GM18873 (cell line): ENCODE results near the gene FXYD6.
"Not testable (repeated sequence)": the region's sequence is repeated elsewhere in the genome, so short reads cannot be mapped to it uniquely, and the experiment has no call there.

Source experiments
- ATAC-seq: cut with Tn5 transposase; IDR thresholded peaks from one replicate; pipeline ENCODE4 v1.9.1; 2021; ENCODE audit warnings: mild to moderate bottlenecking, moderate library complexity, moderate number of reproducible peaks; ENCODE audit not compliant: unreplicated experiment, low FRiP score

The FXYD6 gene

DNA sequence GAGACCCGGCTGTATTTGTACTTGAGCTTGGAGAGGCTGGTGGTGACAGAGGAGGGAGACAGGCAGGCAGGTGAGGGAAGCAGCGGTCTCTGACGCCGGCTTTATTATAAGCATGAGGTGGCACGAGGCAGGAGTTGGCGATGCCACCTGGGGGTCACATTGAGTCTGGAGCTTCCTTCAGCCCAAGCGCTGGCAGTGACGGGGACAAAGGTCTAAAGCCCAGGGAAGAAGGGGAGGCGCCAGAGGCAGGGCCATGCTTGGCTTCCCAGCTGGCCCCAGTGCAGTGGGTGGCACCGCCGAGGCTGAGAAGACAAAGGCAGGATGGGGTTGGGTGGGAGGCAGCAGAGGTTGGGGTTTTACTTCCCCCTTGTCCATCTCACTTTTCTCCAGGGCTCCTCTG lies 56.4 kb downstream of the FXYD6 start:
- ATAC-seq: no peak

DNA sequence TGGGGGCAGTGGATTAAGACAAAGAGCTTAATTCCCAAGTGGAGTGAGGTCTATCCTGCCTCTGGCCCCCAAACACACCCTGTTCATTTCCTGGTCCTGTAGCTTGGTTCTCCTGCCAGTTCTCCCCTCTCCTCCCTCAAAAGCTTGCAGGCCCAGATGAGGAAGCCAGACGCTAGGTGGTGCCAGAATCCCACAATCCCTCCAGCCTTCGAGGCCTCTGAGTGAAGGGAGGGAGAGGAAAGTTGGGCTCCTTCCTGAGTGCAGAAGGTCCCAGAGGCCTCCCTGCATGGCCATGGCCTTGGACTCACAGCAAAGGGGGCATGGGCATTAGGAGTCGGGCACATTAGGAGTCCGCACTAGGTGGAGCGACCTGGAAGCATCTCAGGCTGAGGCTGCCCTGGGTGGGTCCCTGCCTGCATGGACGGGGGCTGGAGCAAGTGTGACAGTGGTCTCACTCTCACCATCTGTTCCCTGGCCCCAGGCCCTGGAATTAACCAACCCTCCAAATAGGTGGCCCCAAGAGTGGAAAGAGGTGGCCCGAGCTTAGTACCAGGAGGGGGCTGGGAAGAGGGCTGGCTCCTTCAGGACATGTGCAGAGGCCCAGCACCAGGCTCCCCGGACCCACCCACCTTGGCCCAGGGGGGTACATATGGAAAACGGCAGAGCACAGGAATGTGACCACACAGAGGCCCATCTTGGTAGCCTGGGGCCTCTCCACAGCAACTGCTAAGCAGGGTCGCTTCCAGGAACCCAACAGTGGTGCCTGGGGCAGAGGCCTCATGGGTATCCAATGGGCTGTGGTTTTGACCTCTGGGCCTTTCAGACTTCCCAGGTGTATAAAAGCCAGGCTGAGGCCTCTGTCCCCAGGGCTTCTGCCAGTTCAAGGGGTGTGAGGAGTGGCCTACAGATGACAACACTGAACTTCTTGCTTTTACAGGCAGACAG lies 57.1 kb downstream of the FXYD6 start:
- no peak for ATAC-seq

DNA sequence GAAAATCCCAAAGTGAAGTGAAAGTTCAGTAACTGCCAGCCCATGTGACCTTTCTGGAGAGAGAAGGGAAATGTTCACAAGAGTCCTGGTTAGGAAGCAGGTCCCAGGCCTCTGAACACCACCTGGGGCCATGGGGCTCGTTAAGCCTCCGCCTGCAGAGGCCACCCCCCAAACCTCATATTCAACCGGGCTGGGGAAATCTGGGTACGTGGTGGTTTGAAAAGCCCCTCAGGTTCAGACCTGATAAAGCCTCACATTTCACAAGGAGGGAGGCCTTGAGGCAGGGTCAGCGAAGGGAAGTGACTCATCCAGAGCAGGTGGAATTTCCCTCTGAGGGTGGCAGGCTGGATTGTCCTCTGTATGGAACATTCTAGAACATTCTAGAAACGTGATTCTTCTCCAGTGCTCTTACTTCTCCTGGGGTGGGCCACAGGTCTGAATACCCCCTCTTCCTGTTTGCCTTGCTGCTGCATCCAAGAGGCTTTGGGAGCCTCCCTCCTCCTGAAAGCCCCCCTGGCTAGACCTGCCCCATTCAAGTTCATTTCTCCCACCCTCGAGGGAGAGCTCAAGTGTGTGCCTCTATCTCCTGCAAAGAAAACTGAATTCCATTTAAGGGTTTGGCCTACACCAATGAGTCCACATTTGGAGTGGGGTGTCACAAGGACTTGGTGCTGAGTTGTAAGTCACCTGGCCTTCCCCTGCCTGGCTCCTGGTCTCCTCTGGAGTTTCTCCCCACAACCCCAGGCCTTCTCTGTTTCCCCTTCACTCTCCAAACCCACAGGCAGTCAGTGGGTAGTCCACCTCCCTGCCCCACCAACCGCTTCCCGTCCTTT lies 58.2 kb downstream of the FXYD6 start:
- ATAC-seq: peak; percentile 14

DNA sequence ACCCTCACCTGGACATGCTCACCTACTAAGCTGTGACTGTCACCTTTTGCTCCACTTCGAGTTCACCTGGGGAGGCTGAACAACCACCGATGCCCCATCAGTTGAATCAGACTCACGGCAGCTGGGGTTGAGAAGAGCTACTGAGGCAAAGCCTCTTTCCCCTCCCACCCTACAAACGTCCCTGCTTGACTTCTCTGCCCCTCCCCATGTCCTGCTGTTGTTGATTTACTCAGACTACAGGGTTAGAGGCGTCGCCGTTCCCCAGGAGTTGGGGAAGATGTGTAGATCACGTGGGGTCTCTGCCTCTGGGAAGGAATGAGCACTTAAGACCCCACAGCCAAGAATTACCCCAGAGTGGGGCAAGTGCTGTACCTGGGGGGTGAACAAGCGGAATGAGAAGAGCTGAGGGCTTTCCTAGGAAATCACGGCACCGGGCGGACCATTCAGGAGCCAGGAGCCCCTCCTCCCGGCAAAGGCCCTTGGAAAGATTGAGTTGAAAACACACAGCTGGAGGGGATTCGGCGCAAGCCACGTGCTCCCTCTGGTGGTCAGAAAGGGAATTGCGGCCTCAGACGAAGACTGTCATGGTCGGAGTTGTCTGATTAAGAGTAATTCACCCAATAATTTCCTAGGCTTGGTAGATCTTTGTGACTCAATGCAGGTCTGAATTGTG lies 59.0 kb downstream of the FXYD6 start:
- ATAC-seq: peak; percentile 27

DNA sequence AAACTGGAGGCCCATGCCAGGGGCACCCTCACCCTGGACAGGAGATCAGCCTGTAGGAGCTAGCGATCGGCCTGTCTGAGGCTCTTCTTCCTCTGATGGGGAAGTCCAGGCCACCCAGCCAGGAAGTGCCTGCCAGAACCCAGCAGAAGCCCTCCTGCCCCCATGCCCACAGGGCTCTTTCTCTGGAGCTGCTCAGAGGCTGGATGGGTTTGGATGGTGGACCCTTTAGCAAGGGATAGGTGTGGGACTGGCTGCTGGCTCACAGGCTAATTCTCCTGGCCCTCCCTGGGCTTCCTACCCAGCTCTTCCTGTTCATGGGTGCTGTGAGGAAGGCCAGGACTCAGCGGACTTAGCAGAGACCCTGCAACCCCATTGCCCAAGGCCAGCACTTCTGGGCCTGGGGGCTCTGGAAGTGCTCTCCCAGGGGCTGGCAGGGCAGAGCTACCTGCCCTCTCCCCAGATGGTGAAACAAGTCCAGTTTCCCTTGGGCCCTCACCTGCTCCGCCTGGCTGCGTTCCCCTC lies 59.6 kb downstream of the FXYD6 start:
- ATAC-seq: no peak

DNA sequence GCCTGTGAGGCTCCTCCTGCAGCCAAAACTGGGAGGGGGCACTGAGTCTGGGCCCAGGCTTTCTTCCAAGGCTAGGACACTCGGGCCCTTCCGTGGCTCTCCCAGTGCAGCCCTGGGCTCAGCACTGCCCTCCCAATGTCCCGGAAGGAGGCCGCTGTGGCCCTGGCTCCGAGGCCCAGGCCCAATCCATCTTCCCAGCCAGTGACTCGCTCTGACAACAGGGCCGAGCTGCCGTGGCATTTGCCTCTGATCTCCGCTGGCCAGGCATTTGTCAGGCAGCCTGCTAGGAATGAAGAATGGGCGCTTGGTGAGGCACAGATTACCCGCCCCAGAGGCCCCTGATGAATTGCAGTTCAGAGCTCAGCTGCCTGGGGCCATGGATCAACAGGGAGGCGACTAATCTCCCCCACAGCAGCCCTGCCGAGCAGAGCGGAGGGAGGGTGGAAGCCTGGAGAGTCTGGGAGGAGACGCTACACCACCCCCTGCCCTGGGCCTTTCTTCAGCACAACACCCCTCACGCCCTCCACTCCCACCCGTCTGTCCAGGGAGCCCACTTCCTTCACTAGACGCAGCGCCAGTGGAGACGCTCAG lies 60.2 kb downstream of the FXYD6 start:
- no peak for ATAC-seq

DNA sequence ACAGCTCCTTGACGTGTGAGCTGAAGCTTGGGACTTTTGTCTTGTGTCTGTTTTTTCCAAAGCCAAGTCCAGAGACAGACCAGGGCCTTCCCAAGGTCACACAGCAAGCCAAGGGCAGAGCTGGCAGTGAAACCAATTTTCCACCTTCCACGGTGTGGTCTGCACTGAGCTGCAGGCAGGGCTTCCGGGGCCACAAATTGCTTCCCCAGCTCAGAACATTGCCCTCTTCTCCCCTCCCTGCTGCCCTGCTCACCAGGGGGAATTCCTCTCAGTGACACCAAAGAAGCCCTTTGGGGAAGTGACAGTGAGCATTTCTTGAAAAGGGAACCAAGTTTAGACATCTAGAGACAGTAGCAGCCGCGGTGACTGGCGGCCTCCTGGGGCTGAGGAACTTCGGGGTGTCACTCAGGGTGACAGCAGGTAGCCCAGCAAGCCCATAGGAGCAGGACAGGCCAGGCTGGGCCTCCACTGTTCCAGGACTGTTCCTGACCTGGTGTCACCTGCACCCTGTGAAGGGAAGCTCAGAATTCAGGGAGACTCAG lies 61.1 kb downstream of the FXYD6 start:
- peak; percentile 61 for ATAC-seq

DNA sequence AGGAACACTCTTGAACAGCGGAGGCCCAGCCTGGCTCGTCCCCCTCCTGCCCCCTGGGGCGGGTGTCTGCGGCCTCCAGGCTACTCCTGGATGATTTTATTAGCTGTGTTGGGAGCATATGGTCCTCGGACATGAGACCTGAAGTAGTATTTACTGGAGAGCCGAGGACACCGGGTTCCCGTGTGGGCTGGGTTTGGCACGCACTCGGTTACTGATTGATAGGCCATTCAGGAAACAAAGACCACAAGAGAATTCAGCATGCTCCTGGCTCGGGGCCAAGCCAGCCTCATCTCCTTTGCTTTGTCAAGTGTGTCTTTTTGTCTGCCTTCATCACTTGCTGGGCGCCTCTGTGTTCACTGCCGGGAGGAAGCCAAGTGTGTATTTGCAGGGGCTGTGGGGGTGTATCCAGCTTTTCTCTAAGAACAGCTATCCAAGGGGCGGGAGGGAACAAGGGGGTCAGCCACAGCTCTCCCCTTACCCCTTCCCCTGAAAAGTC lies 61.6 kb downstream of the FXYD6 start:
- peak; percentile 35 for ATAC-seq

DNA sequence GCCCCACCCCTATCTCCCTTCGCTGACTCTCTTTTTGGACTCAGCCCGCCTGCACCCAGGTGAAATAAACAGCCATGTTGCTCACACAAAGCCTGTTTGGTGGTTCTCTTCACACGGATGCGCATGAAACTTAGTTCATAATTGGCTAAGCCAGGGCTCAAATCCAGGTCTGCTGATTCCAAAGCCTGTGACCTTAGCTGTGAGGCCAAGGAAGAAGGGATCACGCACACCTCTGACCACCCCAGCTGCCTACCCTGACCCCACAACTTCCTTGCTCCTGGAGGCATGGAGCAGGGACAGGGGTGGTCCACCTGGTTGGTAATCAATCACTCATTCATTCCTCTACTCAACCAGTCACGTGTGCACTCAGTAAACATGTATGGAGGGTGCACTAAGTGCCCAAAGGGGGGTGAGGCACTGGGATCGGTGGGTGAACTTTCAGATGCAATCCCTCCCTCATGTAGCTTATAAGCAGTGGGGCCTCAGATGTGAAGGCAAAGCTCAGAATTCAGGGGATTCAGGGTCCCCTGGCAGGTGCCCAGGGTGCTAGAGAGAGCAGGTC lies 62.2 kb downstream of the FXYD6 start:
- ATAC-seq: peak; percentile 0

DNA sequence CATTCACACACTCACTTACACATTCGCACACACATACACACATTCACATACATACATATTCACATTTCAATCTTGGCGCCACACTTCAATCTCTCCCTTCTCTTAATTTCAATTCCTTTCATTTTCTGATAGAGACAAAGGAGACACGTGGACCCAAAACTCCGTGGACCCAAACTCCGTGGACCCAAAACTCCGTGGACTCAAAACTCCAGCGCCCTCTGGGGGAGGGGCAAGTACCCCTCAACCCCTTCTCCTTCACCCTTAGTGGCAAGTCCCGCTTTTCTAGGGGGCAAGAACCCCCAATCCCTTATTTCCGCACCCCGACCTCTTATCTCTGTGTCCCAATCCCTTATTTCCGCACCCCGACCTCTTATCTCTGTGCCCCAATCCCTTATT lies 66.4 kb downstream of the FXYD6 start:
- ATAC-seq: not testable (repeated sequence)

DNA sequence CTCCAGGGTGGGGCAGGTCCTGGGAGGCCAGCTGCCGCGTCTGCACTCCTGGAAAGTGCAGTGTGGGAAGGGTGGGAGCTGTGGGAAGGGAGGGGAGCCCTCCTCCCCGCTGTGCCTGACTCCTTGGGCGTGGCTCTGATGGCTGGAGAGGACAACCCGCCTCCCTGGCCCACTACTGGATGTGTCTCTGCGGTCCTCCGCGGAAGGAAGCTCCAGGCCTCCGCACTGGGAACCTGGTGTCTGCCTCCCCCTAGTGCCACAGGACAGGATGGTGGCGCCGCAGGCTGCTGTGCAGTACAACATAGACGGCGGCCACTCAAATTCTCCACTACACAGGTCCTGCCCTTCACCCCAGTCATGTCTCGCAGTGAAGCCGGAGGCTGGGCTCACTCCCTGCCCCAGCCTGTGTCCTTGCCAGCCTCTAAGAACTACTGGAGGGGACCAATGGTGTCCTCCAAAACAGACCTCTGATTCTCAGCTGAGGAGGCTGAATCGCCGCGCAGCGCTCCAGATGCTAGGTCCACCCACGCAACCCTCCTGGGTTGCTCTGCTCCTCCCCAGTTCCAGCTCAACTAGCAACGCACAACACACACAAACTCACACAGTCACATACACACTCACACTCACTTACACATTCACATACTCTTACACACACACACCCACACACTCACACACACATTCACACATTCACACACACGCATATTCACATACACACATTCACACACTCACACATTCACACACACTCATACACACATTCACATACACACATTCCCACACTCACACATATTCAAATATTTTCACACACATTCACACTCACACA lies 67.0 kb downstream of the FXYD6 start:
- no peak for ATAC-seq

DNA sequence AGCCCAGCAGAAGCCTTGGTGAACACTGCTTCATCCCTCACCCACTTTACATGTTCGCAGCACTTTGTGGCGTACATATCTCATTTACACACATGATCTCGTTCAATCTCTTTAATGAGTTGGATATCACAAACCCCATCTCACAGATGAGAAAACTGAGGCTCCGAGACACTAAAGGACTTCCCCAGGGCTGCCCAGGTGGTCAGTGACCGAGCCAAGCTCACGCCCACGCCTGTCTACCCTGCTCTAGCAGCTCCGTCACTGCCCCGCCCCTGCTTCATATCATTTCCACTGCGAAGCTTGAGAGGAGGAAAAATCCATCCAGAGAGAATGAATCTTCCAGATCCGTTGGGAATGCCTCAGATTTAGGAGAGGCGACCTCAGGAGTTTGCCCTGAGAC lies 67.7 kb downstream of the FXYD6 start:
- no peak for ATAC-seq

DNA sequence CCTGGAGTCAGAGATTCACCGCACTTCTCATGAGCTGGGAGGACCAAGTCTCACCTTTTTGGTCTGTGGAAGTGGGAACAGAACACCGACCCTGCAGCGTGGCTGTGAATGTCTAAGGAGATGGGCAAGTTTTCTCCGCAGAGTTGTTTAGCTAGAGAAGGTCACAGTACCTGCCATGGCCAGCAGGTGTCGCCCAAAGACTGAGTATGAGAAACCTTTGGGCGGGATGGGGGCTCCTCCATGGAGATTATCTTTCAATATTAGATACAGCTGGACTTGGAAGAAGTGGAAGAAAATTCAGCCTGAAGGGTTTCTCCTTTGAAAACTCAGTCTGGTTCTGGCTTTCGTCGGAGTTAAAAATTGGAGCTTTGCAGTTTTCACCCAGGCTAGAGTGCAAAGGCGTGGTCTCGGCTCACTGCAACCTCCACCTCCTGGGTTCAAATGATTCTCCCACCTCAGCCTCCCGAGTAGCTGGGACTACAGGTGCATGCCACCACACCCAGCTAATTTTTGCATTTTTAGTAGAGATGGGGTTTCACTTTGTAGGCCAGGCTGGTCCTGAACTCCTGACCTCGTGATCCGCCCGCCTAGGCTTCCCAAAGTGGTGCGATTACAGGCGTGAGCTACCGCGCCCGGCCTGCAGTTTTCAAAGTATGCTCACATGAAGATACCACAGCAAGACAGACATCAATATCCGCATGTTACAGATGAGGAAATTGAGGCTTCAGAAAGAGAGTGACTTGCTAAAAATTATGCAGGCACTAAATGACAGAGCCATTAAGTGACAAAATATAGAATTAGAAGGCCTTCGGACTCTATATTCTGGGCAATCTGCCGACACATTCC lies 68.8 kb downstream of the FXYD6 start:
- ATAC-seq: no peak

DNA sequence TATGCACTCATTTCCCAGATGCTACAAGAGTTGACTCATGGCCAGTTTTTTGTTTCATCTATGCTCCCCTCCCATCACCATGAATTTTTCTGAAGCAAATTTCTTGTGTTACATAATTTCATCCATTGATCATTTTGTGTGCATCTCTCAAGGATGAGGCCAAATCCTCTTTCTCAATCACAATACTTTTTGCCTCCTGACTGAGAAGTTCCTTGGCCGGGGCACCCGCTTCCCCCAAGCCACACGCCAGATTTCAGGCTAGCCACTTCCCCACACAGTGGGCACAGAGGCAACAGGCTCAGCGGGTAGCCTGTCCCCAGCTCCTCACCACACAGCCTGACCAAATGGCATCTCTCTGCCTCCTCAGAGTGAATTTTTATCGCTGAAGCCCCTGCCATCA lies 69.6 kb downstream of the FXYD6 start:
- no peak for ATAC-seq

DNA sequence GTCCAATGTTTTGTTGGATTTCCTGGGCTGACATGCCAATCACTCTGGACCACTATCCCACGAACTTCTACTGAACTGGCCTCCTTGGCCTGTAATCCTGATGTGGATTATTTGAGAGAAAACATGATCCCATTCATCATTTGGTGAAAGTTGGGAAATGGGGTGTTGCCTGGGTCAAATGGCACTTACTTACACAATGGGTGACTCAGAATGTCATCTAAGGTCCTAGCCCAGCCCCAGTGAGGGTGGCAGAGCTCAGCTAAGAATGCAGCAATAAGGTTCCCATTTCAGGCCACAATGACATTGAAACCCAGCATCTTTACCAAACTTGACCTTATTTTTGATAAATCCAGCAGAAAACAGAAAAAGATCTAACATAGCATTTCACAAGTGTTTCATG lies 71.4 kb downstream of the FXYD6 start:
- no peak for ATAC-seq

DNA sequence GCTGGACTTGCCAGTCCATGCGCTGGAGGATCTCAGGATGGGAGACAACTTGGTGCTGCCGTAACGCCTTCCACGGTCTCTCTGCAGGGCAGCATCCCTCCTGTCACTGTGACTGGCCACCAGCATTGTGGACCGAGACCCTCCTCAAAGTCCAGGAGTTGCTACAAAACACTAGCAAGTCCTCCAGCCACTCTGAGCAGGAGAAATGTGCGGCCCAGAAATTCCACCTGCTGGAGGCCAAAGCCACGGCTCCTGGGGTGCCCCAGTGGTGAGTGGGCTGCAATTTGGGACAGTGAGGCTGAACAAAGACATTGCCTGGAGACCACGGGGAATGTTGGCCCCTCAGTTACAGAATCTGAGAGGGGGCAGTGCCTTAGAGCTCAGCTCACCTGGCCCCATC lies 72.6 kb downstream of the FXYD6 start:
- no peak for ATAC-seq

DNA sequence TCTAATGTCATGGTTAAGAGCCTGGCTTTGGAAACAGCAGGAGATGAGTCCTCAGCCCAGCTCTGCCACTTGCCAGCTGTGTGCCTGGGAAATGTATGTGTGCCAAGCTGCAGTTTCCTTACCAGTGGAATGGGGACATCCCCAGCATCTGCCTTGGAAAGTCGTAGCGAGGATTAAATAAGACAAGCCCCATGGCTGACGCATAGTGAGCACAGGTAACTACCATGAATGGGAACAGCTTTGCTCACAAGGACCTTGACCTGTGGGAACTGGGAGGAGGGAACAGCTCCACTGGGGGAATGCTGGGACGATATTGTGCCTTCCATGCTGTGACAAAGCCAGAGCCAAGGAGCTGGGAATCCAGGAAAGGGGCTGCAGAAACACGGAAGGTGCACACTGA lies 76.8 kb downstream of the FXYD6 start:
- ATAC-seq: no peak
